K562 (cell line): Measurements from ENCODE around the gene SGK1. TPM values are rescaled to one million over a fixed set of nuclear protein-coding genes. Genes with fewer than 3 reads are reported as not detected.

ENCODE experiments used
- ATAC-seq: fragments of 200-7000 bp; cut with Tn5 transposase; 3 replicates; pipeline ENCODE4 v1.9.1; 2020; ENCODE audit warnings: moderate library complexity
- BruUV-seq: library from RNA; stranded (reverse); fragments of 400-500 nt; replicated peaks from 2 replicates; lab custom pipeline; 2021; lab: Mats Ljungman, UMichigan
- CTCF ChIA-PET: fragments of 300-600 bp; formaldehyde crosslinking; extraction: SDS; loops from one replicate; lab custom pipeline; 2021; ENCODE audit warnings: low intra/inter-chr PET ratio; lab: Yijun Ruan, JAX
- POLR2A ChIA-PET: fragments of 300-600, 350-650 bp; sonication (Branson Sonifier 250); formaldehyde crosslinking; extraction: SDS; loops from one replicate; lab custom pipeline; 2021; ENCODE audit warnings: antibody characterized with exemption, inconsistent platforms; lab: Yijun Ruan, JAX
- DNase-seq, 4 experiments: peaks; one replicate each; pipeline versions ENCODE4 v3.0.0 to v3.0.0-alpha.2; 2011 to 2018; ENCODE audit warnings: low spot score in 3 of 4, mixed read lengths in 3 of 4; ENCODE audit errors: extremely low read depth in 1 of 4
- FAIRE-seq: peaks from 2 replicates; lab custom pipeline; 2011; peaks lifted over from hg19 to GRCh38; lab: Jason Lieb, UNC
- H2AFZ ChIP-seq: 2 replicates; pipeline ENCODE4 v1.6.0; 2011; ENCODE audit warnings: low read depth, low read length, control low read depth, inconsistent platforms
- H3K27ac ChIP-seq: fragments of 200-600 bp; 3 replicates; pipeline ENCODE4 v1.8.0; 2011; ENCODE audit warnings: low read depth, mild to moderate bottlenecking, control low read depth, inconsistent platforms, low read length, moderate library complexity, mixed read lengths; ENCODE audit errors: extremely low read depth
- H3K27me3 ChIP-seq, 2 experiments: fragments of 300-600 bp in 1 of 2; 2 replicates in 1 of 2; 3 replicates in 1 of 2; pipeline versions ENCODE4 v1.6.0 to v1.8.0; 2011; ENCODE audit warnings: inconsistent platforms in 2 of 2, low read length in 2 of 2, mild to moderate bottlenecking in 1 of 2, mixed read lengths in 1 of 2, moderate library complexity in 1 of 2; ENCODE audit not compliant: control insufficient read depth in 2 of 2, insufficient read depth in 2 of 2
- H3K36me3 ChIP-seq: fragments of 300-600 bp; 3 replicates; pipeline ENCODE4 v1.8.0; 2011; ENCODE audit warnings: mild to moderate bottlenecking, low read length, inconsistent platforms; ENCODE audit not compliant: control insufficient read depth, insufficient read depth
- H3K4me1 ChIP-seq, 2 experiments: fragments of 200-600 bp in 1 of 2; replicated peaks in 1 of 2; 2 replicates in 1 of 2; 3 replicates in 1 of 2; pipeline versions ENCODE4 v1.5.1 to v1.8.0; 2011; ENCODE audit warnings: inconsistent platforms in 2 of 2, low read length in 2 of 2, mild to moderate bottlenecking in 1 of 2, mixed read lengths in 1 of 2, moderate library complexity in 1 of 2; ENCODE audit not compliant: control insufficient read depth in 2 of 2, insufficient read depth in 2 of 2
- H3K4me2 ChIP-seq: 2 replicates; pipeline ENCODE4 v1.6.1; 2011; ENCODE audit warnings: low read length, control low read depth, inconsistent platforms, mixed read lengths; ENCODE audit not compliant: insufficient read depth
- H3K4me3 ChIP-seq: fragments of 200-600 bp; sonication (generic), shearing (Covaris generic); 2 replicates; pipeline ENCODE4 v1.5.1; 2016; ENCODE audit warnings: control low read depth, inconsistent platforms
- H3K79me2 ChIP-seq: fragments of 200-600 bp; 3 replicates; pipeline ENCODE4 v1.8.0; 2011; ENCODE audit warnings: low read length, inconsistent platforms; ENCODE audit not compliant: control insufficient read depth, insufficient read depth
- H3K9ac ChIP-seq, 2 experiments: 2 replicates each; pipeline versions ENCODE4 v1.6.0 to v1.6.1; 2011; ENCODE audit warnings: low read depth in 2 of 2, low read length in 2 of 2, control low read depth in 1 of 2, inconsistent platforms in 1 of 2, mild to moderate bottlenecking in 1 of 2, mixed read lengths in 1 of 2; ENCODE audit not compliant: insufficient read depth in 1 of 2
- H3K9me1 ChIP-seq: one replicate; pipeline ENCODE4 v1.6.0; 2011; ENCODE audit warnings: inconsistent platforms, mild to moderate bottlenecking, low read length, moderate library complexity; ENCODE audit not compliant: control insufficient read depth, insufficient read depth
- H3K9me3 ChIP-seq: replicated peaks from 2 replicates; pipeline ENCODE4 v1.5.1; 2011; ENCODE audit warnings: low read depth, low read length, inconsistent platforms; ENCODE audit not compliant: control insufficient read depth, insufficient read depth
- H4K20me1 ChIP-seq: replicated peaks from 2 replicates; pipeline ENCODE4 v1.6.1; 2011; ENCODE audit warnings: low read length, inconsistent platforms, mixed read lengths; ENCODE audit not compliant: control insufficient read depth, insufficient read depth
- ARID1B ChIP-seq: fragments of 450-650 bp; IDR thresholded peaks from 2 replicates; pipeline ENCODE4 v1.6.1; 2016; ENCODE audit warnings: antibody characterized with exemption, mild to moderate bottlenecking, inconsistent platforms
- DDX20 ChIP-seq: fragments of 450-650 bp; IDR thresholded peaks from 2 replicates; pipeline ENCODE4 v1.6.1; 2016; ENCODE audit warnings: missing genetic modification characterization, low read depth, mild to moderate bottlenecking, missing compliant biosample characterization, moderate library complexity
- FUS ChIP-seq: fragments of 200-400 bp; formaldehyde crosslinking; optimal IDR thresholded peaks from 2 replicates; pipeline ENCODE3; 2017; ENCODE audit warnings: low read depth, low read length
- JUNB ChIP-seq: fragments of 450-650 bp; formaldehyde crosslinking; conservative IDR thresholded peaks from 2 replicates; pipeline ENCODE4 v1.4.0; 2020; ENCODE audit warnings: mild to moderate bottlenecking
- SREBF2 ChIP-seq: sonication (generic); formaldehyde crosslinking; IDR thresholded peaks from 2 replicates; pipeline ENCODE4 v1.4.0; 2020; ENCODE audit warnings: mild to moderate bottlenecking, missing genetic modification reagents
- ZNF175 ChIP-seq: fragments of 200-800 bp; sonication (Bioruptor generic); IDR thresholded peaks from 2 replicates; pipeline ENCODE4 v1.6.1; 2016; ENCODE audit warnings: low read depth, mild to moderate bottlenecking, missing genetic modification characterization, missing compliant biosample characterization
- WGBS: fragments of 100-300 bp; shearing (Covaris generic); methylation state at CpG from one replicate; pipeline ENCODE4 v1.1.6; 2016; ENCODE audit warnings: low coverage, mixed read lengths; ENCODE audit not compliant: insufficient coverage; ENCODE audit errors: missing lambda C conversion rate; 5-methylcytosine and 5-hydroxymethylcytosine counted together
- in situ Hi-C: fragments of 300-500 bp; cut with MboI; formaldehyde crosslinking; loops from 4 replicates; pipeline ENCODE4 v1.15.0; 2018; ENCODE audit warnings: inconsistent platforms, mixed read lengths
- intact Hi-C: fragments of 100-400 bp; cut with micrococcal nuclease; formaldehyde crosslinking; loops from 2 replicates; pipeline ENCODE4 v1.14.2; 2022
- polyA plus RNA-seq, 8 experiments: library from polyadenylated mRNA; depleted of rRNA in 4 of 8; stranded (reverse) in 5 of 8; unstranded in 3 of 8; fragments of >200 nt; fragmentation: Nextera tagmentation in 2 of 8; fragmentation: Illumina TruSeq in 1 of 8; extraction: Ambion mirVana in 2 of 8; extraction: Trizol in 1 of 8; gene quantifications; 2 replicates each; pipeline versions ENCODE4 v1.2.1 to v1.2.3, GENCODE V29; 2011 to 2014; ENCODE audit warnings: inconsistent platforms in 1 of 8, missing spikeins in 1 of 8
- total RNA-seq, 7 experiments: library from RNA; depleted of rRNA in 6 of 7; stranded (reverse); fragments of >200 nt in 6 of 7; fragmentation: Illumina TruSeq in 2 of 7; extraction: Trizol in 2 of 7; gene quantifications; 2 replicates each; pipeline versions ENCODE4 v1.2.1 to v1.2.3, GENCODE V29; 2011 to 2021; ENCODE audit warnings: low replicate concordance in 1 of 7
- TF ChIP-seq, protein P1 (sequence below): sonication (generic); formaldehyde crosslinking; IDR thresholded peaks from 2 replicates; pipeline ENCODE4 v1.8.1; 2022; ENCODE audit warnings: missing genetic modification reagents

SGK1 gene
- total and polyA plus RNA-seq, 9 of the 15 experiments (the other 6 are each of a cell fraction or from before 2014, with no cell fraction given): 3.5 to 7.2 (median 3.9) TPM

DNA sequence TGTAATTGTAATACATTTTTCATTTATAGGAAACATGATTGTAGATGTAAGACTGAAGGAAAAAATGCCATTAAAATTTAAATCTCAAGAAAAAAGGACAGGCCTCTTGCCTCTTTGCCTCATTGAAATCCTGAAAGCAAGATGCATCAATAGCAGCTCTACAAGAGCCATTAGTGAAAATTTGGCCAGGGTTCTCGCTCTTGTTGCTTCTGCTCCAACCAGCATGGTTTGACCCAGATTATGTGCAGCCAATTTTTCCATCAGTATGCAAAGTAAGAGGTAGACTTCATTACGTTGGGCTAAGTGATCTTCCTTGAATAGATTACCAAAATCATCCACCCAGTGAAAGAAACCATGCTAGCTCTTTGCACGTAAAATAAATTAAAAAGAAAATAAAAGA lies 106.6 kb downstream of the SGK1 start:
- Histone ChIP-seq H3K9me1 (no peaks in the 10 kb centered on the region), H3K4me3 (no peak overlapping the region), H2AFZ (no peak overlapping the region), H4K20me1 (no peaks in the 10 kb centered on the region), H3K27me3 (no peaks in the 10 kb centered on the region), H3K4me1 (peaks cover 0 to 5% of the 10 kb centered on the region in 2 experiments; a peak in 2 of 5 replicates), H3K9ac (no peak overlapping the region), H3K27ac (no peak overlapping the region), H3K4me2 (no peak overlapping the region), H3K9me3 (no peaks in the 10 kb centered on the region), H3K36me3 (no peaks in the 10 kb centered on the region), H3K79me2 (no peaks in the 10 kb centered on the region)
- intact Hi-C loops (no loop called here), in situ Hi-C loops (no loop called here)
- DNase-seq (no peak), ATAC-seq (no peak), FAIRE-seq (peak; percentile 51)
- no peak for TF ChIP-seq ZNF175 (CRISPR knock-in tag)
- no peak for TF ChIP-seq FUS
- no peak for TF ChIP-seq JUNB (CRISPR knock-in tag)
- TF ChIP-seq SREBF2 (CRISPR knock-in tag): no peak
- TF ChIP-seq DDX20: no peak
- no peak for TF ChIP-seq ARID1B
- TF ChIP-seq, protein P1, sequence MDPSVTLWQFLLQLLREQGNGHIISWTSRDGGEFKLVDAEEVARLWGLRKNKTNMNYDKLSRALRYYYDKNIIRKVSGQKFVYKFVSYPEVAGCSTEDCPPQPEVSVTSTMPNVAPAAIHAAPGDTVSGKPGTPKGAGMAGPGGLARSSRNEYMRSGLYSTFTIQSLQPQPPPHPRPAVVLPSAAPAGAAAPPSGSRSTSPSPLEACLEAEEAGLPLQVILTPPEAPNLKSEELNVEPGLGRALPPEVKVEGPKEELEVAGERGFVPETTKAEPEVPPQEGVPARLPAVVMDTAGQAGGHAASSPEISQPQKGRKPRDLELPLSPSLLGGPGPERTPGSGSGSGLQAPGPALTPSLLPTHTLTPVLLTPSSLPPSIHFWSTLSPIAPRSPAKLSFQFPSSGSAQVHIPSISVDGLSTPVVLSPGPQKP: no peak
- WGBS: 63% methylated on average over 3 of the region's 3 CpGs
- POLR2A ChIA-PET: interaction anchor here (1.2 to 1.6 kb wide), 2 partner anchors 12 to 13 kb away, joined by 3 to 4 read pairs; no protein-coding TSS in a partner anchor
- BruUV-seq: no TSS peak
- CTCF ChIA-PET: no interaction called here
